GM12878 (cell line): ENCODE measurements around the gene ARPC1B.

Experiments
- PAX5 ChIP-seq: IDR thresholded peaks from 2 replicates; pipeline ENCODE4 v1.6.1; 2011; ENCODE audit warnings: low read depth, low read length, borderline replicate concordance
- TARDBP ChIP-seq: IDR thresholded peaks from 2 replicates; pipeline ENCODE4 v1.6.1; 2016; ENCODE audit warnings: borderline replicate concordance
- TF ChIP-seq, protein P1 (sequence below), 3 experiments: IDR thresholded peaks in 2 of 3; conservative IDR thresholded peaks in 1 of 3; 2 replicates each; pipeline ENCODE4 v1.5.1; 2011; ENCODE audit warnings: low read depth in 3 of 3, low read length in 3 of 3, mild to moderate bottlenecking in 3 of 3, control low read depth in 2 of 3, moderate library complexity in 2 of 3, inconsistent platforms in 1 of 3, mixed read lengths in 1 of 3; ENCODE audit not compliant: control insufficient read depth in 2 of 3, insufficient read depth in 1 of 3; ENCODE audit errors: extremely low read depth in 1 of 3
- TF ChIP-seq, protein P2 (sequence below): IDR thresholded peaks from 2 replicates; pipeline ENCODE4 v1.6.1; 2012; ENCODE audit warnings: low read length, inconsistent platforms
- TF ChIP-seq, protein P3 (sequence below): IDR thresholded peaks from 2 replicates; pipeline ENCODE4 v1.6.1; 2011; ENCODE audit warnings: low read depth, low read length, improper control_type of control experiment, borderline replicate concordance
- TF ChIP-seq, protein P4 (sequence below): IDR thresholded peaks from 2 replicates; pipeline ENCODE4 v1.6.1; 2011; ENCODE audit warnings: borderline replicate concordance, low read depth, mild to moderate bottlenecking, moderate library complexity, mixed read lengths, low read length; ENCODE audit not compliant: insufficient read depth; ENCODE audit errors: extremely low read length

DNA sequence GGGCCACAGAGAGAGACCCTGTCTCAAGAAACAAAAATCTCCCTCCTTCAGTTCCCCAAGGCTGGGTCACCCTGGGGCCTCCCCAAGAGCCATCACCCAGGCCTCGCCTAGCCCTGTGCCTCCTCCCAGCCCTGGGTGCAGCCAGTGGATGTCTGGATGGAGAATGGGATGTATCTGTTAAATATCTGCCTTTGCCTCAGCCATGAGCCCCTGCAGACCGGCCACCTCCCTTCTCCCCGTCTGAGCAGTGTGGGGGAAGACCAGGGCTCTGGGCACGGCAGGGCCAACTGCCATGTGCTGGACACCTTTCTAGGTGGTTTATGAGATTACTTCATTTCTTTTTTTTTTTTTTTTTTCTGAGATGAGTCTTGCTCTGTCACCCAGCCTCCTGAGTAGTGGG is 10.0 kb downstream of the ARPC1B start:
- TF ChIP-seq, protein P1, sequence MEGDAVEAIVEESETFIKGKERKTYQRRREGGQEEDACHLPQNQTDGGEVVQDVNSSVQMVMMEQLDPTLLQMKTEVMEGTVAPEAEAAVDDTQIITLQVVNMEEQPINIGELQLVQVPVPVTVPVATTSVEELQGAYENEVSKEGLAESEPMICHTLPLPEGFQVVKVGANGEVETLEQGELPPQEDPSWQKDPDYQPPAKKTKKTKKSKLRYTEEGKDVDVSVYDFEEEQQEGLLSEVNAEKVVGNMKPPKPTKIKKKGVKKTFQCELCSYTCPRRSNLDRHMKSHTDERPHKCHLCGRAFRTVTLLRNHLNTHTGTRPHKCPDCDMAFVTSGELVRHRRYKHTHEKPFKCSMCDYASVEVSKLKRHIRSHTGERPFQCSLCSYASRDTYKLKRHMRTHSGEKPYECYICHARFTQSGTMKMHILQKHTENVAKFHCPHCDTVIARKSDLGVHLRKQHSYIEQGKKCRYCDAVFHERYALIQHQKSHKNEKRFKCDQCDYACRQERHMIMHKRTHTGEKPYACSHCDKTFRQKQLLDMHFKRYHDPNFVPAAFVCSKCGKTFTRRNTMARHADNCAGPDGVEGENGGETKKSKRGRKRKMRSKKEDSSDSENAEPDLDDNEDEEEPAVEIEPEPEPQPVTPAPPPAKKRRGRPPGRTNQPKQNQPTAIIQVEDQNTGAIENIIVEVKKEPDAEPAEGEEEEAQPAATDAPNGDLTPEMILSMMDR (IDR thresholded peaks at IDR 0.05 in 2 of 3, conservative IDR thresholded peaks at IDR 0.05 in 1 of 3; ENCODE audit: control insufficient read depth in 2 of 3, extremely low read depth in 1 of 3, insufficient read depth in 1 of 3, low read depth in 3 of 3, low read length in 3 of 3): no peak
- TF ChIP-seq, protein P2, sequence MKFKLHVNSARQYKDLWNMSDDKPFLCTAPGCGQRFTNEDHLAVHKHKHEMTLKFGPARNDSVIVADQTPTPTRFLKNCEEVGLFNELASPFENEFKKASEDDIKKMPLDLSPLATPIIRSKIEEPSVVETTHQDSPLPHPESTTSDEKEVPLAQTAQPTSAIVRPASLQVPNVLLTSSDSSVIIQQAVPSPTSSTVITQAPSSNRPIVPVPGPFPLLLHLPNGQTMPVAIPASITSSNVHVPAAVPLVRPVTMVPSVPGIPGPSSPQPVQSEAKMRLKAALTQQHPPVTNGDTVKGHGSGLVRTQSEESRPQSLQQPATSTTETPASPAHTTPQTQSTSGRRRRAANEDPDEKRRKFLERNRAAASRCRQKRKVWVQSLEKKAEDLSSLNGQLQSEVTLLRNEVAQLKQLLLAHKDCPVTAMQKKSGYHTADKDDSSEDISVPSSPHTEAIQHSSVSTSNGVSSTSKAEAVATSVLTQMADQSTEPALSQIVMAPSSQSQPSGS: no peak
- TF ChIP-seq PAX5: no peak
- no peak for TF ChIP-seq TARDBP
- TF ChIP-seq, protein P3, sequence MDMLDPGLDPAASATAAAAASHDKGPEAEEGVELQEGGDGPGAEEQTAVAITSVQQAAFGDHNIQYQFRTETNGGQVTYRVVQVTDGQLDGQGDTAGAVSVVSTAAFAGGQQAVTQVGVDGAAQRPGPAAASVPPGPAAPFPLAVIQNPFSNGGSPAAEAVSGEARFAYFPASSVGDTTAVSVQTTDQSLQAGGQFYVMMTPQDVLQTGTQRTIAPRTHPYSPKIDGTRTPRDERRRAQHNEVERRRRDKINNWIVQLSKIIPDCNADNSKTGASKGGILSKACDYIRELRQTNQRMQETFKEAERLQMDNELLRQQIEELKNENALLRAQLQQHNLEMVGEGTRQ: no peak
- TF ChIP-seq, protein P4, sequence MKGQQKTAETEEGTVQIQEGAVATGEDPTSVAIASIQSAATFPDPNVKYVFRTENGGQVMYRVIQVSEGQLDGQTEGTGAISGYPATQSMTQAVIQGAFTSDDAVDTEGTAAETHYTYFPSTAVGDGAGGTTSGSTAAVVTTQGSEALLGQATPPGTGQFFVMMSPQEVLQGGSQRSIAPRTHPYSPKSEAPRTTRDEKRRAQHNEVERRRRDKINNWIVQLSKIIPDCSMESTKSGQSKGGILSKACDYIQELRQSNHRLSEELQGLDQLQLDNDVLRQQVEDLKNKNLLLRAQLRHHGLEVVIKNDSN: no peak
